Occipital lobe (tissue), 2 donors: ENCODE results near the gene CDK18. TPM values are rescaled to one million over a fixed set of nuclear protein-coding genes. Genes with fewer than 3 reads are reported as not detected.

ENCODE experiments used
- DNase-seq: peaks from one replicate; lab custom pipeline; 2025; lab: John Stamatoyannopoulos, UW
- total RNA-seq: library from RNA; depleted of rRNA; stranded (reverse); fragments of >200 nt; gene quantifications from one replicate; pipeline ENCODE4 v1.2.3, GENCODE V29; 2014

CDK18 gene
- total RNA-seq, 1 donor from 2014 or later: 0.16 TPM

DNA sequence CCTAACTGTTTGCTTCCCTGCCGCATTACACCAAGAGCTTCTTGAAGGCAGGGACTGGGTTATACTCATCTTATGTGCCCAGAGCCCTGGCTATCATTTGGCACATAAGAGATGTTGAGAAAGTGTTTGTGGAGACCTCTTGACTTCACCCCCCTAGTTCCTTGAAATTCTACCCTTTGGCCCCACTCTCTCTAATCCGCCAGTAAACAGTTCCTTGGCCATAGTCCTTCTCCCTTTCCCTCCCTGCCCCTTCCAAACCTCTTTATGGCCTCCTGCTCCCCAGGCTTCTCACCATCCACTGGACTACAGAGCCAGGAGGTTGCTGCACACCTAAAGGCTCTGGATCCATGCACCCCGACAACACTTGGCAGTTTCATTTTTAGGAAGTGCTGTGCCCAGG lies 1.5 kb upstream of the CDK18 start:
- no peak for DNase-seq

DNA sequence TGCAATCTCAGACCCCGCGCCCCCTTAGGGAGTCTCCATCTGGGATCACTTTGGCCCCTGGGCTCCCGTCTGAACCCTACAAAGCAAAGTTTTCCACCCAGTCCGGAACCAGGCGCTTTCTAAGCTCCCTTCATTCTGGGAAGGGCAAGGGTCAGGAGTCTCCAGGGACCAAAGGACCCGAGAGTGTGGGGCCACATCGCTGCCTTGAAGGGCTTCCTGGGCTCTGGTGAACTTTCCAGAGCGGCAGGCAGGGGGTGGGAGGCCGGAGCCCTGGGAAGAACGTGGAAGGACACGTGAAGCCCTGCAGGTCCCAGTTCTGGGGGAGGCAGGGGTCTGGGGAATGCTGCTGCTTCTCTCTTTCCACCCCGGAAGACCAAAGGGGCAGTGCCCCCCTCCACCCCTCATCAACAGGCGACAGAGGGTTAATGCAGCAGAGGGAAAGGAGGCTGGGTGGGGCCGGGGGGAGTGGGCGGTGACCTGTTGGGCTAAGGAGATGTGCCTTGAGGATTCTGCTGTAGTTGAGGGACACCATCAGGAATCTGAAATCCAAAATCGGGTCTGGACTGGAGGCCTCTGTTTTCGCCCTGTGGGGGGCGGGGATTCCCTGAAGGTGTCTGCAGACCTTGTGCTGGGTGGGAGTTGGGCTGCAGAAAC lies 734 bp downstream of the CDK18 start:
- DNase-seq: no peak

DNA sequence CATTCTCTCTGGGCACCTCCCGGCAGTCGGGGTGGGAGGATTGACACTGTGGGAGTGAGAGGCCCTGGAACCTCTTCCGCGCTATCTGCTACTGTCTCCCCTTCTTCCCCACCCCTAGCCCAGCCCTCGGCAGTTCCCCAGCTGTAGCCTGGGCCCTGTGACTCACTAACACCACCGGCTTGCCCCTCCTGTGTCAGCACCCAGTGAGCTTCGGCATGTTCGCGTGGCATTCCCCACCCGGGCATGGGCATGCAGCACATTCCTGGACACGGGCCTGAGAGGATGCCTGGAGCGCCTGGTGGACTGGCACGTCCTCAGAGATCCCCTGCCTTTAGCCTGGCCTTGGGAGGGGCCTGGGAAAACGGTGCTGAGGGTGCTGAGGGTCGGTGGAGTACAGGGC lies 1.3 kb downstream of the CDK18 start:
- peak; percentile 35 for DNase-seq

DNA sequence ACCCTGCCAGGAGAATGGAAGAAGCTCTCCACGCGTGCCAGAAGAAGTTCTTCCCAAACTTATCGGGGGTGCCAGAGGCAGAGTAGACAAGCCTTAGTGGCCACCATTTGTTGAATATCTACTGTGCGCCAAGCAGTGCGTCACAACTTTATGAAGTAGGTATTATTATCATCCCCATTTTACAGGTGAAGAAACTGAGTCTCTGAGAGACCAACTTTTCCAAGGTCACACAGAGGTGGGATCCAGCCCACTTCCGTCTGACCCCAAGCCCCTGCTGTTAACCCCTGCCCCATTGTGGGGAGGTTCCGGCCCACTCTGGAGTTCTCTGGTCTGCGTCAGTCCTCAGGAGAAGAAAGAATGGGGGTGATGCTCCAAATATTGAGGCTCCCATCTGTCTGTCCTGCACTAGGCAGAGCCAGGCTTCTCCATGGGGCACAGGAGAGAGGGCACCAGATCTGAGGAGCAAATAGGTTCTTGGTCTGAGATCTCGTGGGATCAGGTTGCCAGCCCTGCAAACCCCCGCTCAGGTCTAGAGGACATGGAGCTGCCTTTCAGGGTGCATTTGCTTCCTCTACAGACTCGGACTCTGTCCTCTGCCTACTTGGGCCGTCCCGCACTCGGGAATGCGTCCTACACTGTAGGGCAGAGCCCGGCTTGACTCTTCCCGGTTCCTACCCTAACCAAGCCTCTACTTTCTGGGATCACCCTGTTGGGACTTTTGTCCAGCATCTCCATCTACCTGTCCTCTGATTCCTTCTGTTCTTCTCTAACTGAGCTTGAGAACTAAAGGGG lies 2.1 kb downstream of the CDK18 start:
- no peak for DNase-seq

DNA sequence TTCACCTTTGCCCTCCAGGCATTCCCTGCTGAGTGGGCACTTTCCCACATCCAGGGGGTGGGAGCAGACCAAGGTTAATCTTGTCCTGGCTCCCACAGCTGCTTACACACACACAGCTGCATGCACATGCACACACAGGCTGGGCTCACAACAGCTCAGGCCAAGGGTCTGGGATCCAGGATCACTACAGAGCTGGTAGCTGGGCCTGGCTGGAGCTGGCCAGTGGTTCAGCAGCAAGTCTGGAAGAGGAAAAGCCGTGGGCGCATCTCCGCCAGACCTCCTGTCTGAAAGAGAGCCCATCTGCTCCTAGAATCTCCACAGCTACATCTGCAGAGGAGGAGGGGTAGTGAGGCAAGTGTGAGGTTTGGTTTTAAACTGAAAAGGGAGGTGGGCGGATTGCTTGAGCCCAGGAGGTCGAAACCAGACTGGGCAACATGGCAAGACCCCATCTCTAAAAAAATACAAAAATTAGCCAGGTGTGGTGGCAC lies 3.8 kb downstream of the CDK18 start:
- DNase-seq: no peak

DNA sequence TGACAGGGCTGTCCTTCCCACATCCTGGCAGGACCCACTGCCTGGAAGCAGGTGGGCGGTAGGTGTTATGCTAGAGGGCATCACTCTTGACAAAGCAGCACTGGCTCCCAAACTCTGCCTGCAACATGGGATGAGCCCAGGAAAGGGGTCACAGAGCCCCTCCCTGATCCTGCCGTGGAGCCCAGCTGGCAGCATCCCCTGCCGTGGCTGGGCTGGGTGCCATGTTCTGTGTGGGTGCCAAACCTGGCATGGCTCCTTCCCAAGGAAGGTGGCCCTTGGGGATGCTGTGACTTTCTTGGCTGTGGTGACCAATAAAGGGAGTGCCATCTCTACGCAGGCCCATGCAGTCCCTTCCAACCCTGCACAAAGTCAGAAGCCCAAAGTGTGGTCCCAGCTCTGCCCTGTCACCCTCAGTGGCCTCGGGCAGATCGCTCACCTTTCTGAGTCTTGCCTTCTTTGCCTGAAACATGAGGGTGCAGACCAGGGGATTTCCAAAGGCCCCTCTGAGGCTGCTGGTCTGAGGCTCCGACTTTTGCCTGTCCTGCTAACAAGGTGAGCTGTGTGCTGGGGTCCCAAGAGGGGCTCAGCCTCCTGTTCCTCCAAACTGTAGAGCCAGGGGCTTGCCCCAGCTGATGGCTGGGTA lies 6.0 kb downstream of the CDK18 start:
- no peak for DNase-seq

DNA sequence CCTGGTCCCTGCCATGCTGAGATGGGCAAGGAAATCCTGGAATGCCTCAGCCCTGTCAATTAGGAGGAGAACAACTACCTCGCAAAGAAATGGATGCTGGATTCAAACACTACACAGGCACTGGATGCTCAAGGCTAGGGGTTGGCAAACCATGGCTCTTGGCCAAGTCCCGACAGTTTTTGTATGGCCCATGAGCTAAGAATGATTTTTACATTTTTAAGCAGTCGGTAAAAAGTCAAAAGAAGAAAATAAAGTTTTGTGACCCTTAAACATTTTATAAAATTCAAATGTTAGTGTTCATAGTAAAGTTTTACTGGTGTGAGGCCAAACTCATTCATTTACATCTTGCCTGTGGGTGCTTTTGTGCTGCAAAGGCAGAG lies 6.5 kb downstream of the CDK18 start:
- no peak for DNase-seq

DNA sequence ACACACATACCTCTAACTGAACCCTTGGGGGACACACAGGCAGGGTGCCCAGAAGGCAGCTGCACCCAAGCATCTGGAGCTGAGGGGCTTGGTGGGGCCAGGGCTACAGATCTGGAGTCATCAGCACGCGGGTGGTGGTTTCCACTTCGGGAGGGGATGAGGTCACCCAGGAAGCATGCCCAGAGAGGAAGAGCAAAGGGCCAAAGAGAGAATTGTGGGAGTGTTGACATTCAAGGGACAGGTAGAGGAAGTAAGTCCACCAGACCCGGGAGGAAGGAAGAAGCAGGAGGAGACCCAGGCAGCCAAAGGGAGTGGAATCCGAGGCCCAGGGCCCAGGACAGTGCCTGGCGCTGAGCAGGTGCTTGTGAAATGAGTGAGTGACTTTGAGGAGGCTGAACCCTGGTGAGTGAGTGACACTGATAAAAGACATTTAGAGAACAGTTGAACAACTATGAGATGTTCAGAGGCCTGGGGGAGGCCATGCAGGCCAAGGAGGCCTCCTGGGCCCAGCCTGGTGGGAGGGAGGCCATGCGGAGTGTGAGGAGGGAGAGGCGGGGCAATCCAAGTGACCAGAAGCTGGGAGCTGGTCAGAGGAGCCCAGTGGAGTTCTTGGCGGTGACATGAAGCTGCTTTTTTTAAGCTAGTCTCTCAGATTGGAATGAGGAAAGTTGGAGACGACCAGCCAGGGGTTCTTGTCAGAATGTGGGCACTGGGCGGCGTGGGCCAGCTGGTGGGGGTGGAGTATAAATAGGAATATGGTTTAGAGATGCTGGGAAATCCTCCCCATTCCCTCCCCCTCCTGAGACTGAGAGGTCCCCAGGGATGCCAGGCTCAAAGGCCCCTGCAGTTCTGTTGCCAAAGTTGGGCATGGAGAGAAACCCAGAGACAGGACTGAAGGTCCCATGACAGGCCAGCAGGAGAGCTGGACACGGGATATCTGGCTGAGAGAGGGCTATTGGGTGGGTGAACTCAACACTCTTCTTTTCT lies 7.9 kb downstream of the CDK18 start:
- DNase-seq: no peak

DNA sequence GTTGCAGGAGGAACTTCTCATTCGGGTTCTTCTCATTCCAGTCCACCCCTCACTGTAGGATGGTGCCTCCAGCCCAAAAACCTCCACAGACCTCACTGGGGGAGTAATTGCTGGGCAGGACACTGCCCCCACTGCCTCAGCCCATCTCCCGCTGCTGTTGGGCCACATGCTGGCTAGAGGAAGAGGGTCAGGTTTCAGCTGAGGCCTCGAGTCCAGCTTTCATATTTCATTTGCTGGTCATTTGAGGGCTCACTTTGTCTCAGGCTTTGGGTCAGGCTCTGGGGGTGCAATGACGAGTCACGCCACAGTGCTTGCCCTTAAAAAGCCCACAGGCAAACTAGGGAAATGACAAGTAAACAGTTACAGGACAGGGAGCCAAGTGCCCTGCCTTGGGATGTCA lies 9.3 kb downstream of the CDK18 start:
- no peak for DNase-seq

DNA sequence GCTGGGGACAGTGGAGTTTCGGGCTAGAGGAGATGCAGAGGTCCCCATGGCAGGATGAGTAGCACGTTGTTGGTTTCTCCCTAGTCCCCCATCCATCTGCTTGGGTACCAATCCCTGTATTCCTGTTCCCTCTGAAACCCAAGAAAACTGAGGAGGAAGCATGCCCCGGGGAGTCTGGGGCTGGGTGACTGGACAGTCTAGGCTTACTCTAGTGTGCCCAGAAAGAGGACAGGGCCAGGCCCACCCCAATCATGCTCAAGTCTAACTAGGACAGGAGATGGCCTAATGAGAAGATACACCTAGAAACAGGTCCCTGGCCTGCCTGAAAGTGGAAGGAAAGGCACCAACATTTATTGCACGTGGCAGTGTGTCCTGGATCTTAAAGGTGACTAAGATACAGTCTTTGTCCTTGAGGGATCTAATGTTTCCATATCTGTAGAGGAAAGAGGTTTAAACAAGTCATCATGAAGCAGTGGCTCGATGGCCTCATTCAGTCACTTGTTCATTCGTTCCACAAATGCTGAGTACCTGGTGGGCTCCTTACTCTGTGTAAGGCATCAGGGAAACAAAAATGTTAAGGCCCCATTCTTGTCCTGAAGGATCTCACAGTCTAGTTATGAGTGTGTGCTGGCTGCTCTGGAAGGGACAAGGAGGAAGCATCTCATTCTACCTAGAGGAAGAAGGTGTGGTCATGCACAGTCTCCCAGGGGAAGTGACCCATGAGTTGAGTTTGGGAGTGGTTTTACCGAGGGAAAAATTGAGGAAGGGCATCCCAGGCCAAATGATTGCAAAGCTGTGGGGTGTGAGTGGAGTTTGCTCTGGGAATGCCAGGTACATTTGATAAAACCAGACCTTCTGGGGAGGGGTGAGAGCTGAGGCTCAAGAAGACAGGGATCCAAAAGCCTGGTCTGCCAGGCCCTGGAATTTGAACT lies 10.0 kb downstream of the CDK18 start:
- no peak for DNase-seq

DNA sequence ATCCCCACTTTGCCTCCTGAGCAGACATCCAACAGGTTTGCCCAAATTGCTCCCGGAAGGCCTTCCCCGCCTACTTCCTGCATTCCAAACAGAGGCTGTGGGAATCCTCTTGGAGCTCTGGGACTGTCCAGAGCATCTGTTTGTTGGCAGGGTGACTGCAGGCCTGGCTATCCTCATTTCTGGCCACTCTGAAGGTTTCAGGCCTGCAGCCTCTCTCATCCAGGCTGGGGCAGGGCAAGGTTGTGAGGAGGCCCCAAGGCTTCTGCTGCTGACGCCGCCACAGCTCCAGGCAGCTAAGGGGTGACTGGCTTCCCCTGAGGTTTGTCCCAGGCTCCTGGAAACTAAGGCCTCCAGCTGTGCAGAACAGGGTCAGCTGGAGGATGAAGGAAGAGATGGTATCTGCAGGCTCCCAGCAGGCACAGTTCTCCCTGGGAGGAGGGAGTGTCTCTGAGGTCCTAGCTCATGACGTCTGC lies 11.3 kb downstream of the CDK18 start:
- no peak for DNase-seq

DNA sequence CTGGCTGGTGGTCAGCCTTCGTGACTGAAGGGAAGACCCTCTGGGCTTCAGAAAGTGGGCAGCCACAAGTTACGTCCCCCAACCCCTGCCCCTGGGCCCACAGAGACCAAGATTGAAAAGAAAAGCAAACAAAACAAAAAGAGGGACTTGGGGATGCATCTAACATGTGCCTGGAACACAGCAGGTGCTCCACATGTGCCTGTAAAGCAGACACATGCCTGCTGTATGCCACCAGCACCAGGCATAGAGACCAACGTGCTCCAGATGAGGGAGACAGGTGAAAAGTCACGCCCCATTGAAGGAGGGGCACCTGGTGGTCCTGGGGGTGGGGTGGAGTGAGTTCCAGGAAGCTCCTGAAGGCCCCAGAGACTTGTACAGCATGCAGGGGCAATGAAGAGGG lies 11.9 kb downstream of the CDK18 start:
- no peak for DNase-seq

DNA sequence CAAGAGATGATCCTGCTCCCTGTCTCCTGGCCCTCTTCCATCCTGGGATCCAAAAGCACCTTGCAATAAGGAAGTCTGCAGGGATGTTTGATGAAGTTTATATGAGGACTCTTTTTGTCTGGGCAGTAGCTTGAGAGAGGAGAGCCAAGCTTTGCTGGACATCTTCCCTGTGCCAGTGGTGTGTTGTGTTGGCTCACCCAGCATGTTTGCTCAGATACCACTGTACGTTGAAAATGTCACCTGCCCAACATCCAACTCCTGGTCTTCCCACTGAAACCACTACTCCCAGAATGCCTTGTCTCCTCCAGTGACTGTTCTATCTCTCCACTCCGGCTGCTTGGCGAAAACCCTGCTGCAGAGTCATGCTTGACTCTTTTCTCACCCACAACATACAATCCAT lies 12.8 kb downstream of the CDK18 start:
- no peak for DNase-seq

DNA sequence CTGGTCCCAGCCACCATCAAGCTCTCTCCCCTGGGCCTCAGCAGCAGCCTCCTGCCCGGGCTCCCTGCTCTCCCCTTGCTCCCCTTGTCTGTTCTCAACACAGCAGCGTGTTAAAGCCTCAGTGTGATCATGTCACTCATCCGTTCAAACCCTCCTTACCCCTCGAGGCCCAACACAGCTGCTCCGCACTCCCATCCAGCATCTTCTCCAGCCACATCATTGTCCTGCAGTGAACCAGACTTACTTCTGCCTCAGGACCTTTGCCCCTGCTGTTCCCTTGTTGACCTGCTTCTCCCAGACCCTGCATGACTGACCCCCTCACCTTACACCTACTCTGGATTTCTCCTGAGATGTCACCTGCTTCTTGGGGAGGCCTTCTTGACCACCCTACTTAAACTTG lies 13.3 kb downstream of the CDK18 start:
- DNase-seq: no peak

DNA sequence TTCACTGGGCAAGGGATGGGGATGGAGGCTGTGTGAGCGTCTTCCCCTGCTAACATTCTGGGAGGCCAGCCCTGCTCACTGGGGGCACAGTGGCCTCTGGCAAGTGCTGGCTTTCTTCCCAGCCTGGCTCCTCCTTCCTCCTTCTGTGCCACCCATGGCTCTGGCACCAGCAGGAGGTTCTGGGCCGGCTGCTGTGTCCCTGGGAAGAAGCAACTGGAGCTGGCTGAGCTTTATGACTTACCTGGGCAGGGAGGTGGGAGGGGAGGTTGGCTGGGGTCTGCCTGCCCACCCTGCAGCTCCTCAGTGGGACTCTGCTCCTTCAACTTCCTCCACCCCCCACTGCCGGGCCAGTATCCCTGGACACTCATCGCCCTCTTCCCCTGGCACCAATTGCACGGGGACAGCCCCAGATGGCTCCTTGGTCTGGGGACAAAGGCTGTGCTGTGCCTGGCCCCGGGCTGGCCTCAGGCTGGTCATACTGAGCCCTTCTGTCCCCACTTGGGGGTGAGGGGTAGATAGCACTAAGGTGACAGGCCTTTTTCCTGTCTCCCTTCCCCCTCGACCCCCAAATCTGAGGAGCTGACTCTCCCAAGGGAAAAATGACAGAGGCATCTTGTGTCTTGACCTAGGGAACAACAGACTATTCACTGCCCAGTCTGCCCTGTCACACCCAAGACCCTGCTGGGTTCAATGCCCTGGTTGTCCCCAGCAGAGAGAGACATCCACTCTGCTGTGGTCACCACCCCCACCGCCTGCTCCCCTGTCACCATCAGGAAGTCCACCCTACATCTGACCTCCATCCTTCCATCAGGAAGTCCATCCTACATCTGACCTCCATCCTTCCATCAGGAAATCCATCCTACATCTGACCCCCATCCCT lies 14.4 kb downstream of the CDK18 start:
- DNase-seq: peak; percentile 82

DNA sequence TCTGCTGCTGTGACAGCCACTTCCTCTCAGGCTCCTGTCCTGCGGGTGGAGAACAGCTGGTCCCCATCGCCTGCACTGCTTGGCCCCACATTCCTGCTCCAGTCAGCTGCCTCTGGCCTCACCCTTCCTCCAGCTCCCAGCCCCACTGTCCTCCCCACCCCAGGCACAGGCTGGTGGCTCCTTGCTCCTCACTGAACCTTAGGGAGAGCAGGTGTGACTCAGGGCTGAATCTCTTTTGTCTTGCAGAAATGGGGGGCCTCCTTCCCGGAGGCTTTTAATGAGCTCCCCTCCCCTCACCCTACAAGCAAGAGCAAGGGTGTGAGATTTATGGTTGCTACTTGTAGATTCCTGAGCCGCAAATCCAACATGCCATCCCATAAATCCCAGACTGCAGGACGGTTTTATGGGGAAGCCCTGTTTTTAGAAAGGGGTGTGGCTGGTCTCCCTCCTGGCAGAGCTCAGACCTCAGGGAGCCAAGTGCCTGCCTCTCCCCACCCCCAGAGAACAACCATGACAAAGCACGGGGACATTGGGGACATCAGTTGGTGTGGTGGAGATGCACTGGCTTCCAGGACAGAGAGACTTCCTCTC lies 15.2 kb downstream of the CDK18 start:
- peak; percentile 68 for DNase-seq

DNA sequence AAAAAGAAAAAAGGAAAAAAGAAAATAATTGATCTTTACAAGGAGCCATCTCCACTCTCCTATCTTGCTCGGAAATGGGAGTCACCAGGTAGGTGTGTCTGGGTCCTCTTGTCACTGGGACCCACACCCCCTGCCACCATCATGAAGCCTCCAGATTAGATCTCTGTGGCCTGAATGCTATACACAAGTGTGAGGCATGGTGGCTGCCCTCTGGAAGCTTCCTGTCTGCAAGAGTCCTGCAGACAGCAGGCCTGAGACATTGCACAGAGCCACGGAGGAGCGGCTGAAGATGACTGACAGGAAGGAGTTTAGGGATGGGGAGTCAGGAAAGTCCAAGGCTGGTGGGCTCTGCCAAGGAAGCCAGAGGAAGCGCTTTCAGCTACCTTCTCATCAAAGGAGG lies 16.2 kb downstream of the CDK18 start:
- DNase-seq: no peak

DNA sequence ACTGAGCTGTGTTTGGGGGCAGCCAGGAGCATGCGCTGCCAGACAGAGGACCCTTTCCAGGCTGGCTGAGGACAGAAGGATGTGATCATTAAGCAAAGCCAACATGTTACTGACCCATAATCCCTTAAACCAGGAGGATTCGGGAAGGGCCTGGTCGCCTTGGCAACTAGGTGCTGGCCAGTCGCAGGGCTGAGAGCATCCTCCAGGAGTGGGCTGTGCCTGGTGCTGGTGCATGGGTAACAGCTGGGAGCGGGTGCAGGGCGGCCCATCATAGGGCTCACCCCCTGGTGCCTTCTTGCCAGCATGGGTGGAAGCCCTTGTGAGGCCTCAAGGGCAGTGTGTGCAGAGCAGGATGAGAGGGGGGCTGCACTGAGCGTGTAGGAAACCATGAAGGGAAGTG lies 17.2 kb downstream of the CDK18 start:
- no peak for DNase-seq

DNA sequence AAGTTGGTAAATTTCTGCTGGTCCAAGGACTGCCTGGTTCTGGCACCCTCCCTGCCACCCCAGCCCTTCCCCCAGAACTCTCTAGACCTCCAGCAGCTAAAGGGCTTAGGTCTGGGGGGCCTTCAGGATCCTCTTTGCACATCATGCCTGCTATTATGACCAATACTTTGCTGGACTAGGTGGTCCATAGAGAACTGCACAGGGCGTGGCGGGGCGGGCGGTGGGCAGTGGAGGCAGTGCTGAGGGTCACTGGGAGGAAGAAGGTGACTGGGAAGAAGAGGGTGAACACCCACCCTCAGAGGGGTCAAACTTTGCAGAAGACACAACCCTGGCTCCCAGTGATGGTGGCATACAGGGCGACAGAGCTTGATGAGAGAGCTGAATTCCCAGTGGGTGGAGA lies 18.2 kb downstream of the CDK18 start:
- no peak for DNase-seq
